K562 treated with DMSO at 1 percent for 4 hours (cell line): ENCODE data around the gene TMIE. TPM values are rescaled to one million over a fixed set of nuclear protein-coding genes. Genes with fewer than 3 reads are reported as not detected.

ENCODE experiments used
- total RNA-seq: library from RNA; unstranded; fragments of 300-600 nt; gene quantifications from 2 replicates; pipeline ENCODE4 v1.2.3, GENCODE V29; 2022; ENCODE audit not compliant: insufficient read depth

The TMIE gene, protein sequence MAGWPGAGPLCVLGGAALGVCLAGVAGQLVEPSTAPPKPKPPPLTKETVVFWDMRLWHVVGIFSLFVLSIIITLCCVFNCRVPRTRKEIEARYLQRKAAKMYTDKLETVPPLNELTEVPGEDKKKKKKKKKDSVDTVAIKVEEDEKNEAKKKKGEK
- total RNA-seq = not detected in 2 replicates

DNA sequence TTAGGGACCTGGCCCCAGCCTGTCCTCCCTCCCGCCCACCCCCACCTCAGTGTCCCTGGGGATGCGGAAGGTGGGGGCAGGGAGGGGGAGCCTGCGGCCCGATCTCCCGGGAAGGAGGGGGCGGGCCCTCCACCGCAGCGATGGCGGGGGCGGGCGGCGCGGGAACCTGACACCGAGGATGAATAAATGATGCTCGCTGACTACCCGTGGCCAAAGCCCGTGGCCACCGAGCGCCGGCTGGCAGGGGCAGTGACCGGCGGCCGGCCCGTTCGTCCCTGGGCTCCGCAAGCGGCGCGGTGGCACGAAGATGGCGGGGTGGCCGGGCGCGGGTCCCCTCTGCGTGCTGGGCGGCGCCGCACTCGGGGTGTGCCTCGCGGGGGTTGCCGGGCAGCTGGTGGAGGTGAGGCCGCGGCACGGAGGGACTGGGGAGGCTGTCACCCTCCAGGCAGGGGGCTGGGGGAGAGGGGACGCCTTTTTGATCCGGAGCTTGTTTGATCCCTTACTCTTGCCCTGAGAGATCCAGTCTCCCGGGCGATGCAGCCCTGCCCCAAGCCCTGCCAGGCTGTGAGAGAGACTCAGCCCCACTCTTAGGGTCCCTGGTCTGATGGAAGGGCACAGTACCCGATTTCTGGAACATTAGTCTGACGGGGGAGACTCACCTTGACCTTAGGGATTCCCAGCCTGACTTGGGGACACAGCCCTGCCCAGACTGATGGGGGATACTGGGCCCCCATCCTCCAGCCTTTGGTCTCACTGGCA, at the start of gene TMIE:
TSS of gene TMIE (plus strand) at position 212 of the 759 bp plus-strand sequence. CDS start at position 308, 96 bp downstream.

DNA sequence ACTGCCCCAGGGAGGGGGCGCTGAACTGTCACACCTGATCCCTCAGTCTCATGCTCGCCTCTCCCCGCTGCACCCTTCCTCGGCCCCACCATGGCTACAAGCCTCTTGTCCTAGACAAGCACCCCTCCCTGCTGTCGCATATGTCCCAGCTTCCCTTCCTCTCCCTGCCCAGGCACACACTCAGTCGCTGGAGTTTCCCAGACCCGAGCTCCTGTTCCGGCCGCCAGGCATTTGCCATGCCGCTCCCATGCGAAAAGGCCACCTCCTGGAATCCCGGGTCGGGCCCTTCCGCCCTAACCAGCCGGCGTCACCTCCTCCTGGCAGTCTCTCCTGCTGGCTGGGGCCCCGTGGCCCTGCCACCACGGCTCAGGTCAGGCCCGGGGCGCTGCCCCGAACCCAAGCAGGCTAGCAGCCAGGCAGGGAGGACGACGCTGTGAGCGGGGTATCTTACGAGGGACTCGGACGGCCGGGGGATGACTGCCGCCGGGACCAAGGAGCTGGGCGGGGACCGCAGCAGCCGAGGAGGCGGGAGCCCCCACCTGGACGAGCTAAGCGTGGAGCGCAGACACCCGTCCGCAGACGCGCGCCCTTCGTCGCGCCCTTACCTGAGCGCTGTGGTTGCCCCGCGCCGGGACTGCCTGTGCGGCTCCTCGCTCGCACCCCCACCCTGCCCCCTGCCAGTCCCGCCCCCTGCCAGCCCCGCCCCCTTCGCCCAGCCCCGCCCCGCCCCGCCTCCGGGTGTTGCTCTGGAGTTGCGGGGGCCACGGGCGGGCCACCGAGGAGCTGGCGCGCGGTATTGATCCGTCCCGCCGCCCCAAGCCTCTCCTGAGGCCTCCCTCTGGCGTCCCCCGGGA, 7.9 kb upstream of the TMIE start, which contains the start of gene ALS2CL:
TSS of gene ALS2CL (minus strand) at position 642 of the 854 bp plus-strand sequence. CDS start 4,239 bp downstream, outside the sequence.

DNA sequence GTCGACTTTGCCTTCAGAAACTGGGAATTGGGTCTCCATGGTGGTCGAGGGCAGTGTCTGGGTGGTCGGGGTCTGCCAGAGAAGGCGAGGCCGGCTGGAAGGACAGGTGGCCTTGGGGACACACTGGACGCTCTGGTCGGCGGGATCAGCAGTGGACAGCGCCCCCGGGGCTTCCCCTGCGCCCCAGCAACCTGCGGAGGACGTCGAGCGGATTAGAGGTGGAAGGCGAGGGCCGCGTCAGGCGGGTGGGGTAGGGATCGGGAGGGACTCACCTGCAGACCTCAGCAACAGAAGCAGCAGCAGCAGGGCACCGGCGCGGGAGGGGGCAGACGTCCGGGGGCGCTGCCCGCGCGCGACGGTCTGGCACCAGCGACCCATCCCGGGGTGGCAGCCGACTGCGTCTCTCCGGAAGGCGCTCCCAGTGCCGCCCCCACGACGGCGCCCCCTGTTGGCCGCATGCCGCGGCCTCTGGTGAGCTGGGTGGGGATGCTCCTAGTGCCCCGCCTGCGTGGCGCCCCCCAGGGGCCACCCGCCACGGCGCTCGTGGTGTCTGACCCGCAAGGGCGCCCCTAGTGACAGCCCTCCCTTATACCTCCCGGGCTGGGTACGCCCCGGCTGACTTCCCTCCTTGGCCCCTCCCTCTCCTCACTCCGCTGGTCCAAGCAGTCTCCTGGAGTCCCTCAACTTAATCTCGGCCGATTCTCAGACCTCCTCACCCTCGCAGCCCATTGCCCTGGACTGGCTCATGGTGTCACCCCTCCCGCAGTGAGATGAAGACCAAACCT, 16.4 kb downstream of the TMIE start, which contains the start of gene PRSS50:
TSS of gene PRSS50 (minus strand) at position 423 of the 785 bp plus-strand sequence. CDS start at position 378, 45 bp downstream.

Other genes with a start within 250 kb of the TMIE start
- gene LTF, start 236.5 kb upstream of the TMIE start, total RNA-seq = 0.24 TPM in 1 of 2 replicates, not detected in the other
- not detected in 2 replicates for gene RTP3, start 203.4 kb upstream of the TMIE start, total RNA-seq
- gene LRRC2, start 135.1 kb upstream of the TMIE start, total RNA-seq = not detected in 2 replicates
- gene FAM240A, start 88.9 kb upstream of the TMIE start, total RNA-seq = not detected in 2 replicates
- not detected in 2 replicates for gene ALS2CL, start 7.7 kb upstream of the TMIE start, total RNA-seq
- not detected in 2 replicates for gene PRSS50, start 16.5 kb downstream of the TMIE start, total RNA-seq
- not detected in 2 replicates for gene MYL3, start 162.1 kb downstream of the TMIE start, total RNA-seq
- not detected in 2 replicates for gene PTH1R, start 176.3 kb downstream of the TMIE start, total RNA-seq